ENCODE measurements around the gene GFRA1.

GFRA1 gene

DNA sequence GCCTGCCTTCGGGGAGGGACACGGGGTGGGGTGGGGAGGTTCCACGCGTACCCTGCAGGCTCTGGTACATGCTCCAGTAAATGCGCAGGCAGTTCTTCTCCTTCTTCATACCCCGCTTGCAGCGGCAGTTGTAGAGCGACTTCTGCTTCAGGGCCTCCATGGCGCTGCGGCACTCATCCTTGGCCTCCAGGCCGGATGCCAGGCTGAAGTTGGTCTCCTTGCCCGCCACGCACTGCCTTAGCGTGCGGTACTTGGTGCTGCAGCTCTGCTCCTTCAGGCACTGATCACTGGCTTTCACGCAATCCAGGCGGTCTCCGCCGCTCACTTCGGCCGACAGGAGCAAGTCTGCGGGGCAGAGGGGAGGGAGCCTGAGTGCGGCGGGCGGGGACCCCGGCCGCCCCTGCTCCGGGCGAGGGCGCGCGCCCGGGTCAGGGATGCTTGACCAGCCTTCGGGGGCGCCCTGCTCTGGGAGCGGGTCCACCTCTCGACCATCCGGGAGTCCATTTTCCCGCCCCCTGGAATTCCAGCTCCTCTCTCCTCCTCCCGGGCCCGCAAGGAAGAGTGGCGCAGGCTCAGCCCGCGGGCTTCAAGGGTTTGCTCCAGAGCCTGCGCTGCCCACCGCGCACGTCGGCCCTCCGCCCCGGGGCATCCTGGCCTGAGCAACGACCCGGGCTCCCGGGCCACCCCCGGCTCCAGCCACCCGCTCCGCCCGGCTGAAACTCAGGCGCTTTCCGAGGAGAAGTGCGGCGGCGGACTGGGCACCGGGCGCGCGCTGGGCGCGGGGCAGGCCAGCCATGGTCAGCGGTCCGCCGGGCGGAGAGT, 2.0 kb downstream of the GFRA1 start:
- no peak for DNase-seq (ENCODE audit: low read depth)

DNA sequence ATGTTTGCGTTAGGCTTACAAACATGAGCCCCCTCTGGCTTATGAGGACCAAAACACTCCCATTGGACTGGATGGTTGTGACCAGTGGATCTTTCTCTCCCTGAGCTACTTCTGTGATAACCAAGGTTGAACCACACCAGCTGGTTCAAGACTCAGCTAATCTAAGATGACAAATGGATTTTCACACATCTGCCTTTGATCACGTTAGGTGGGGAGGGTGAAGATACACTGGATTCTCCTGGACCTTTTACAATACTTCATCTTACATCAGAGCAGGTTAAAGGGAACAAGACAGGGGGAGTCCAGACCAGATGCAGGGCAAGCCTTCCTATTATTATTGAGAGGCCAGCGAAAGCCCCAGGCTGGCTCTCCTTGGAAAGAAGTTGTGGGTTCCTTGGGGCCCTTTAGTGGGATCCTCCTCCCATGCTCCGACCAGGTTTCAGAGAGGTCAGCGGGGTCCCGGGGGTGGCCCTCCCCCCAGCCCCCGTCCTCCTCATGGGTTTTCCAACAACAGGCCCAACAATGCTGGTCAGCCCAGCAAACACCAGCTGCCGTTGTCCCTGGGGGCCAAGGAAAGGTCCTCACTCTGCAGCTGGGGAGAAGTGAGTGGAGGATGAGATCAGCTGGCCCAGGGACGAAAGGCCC, 2.8 kb downstream of the GFRA1 start:
- no peak for DNase-seq (ENCODE audit: low read depth)

DNA sequence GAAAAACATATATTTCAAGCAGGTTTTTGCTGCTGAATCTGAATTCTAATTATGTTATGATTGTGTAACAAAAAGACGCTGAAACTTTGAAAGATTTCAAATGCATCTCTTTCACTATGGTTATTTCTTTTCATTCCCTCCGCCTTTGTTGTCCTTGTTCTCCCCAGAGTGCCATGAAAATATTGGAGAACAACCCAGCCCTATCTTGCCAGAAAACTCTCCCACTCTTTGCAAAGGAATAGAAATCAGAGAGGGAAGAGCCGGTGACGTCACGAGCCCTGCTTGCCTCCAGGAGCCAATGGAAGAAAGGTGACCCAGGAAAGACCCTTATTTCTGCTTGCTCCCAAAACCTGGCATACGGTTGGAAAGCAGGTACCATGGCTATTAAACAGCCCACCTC, 3.4 kb downstream of the GFRA1 start:
- no peak for DNase-seq (ENCODE audit: low read depth)

DNA sequence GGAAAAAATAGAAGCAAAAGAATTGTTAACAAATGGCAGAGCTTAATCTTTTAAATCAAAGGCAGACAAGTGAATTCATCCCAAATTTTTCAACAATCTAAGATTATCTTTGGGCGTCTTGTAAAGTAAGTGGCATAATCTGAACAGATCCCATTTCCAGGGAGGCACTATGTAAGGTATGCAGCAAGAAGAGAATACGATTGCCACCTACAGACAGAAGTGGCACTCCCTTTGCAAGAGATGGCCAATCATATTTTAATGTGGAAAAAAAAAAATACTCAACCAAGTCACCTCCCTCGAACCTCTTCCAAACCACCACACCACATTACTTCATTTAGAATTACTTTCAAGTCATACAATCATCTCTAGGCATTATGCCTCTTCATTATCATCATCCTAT, 4.0 kb downstream of the GFRA1 start:
- DNase-seq (ENCODE audit: low read depth): no peak

DNA sequence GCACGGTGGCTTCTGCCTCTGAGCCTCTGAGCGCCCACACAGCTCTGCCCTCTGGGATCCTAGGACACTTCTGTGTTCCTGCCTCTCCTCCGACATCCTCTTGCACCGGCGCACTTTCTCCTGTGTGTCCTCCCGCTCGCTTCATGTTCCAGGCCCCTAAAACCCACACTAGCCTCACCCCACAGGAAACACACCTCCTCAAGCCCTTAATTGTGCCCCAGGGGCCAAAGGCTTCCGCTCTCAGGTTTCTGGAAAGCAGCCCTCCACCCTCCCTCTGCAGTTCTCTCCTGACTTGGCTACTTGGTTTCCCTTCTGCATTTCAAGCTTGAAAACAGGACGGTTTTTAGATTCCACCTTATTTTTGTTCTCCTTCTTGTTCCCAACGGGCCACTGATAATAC, 7.3 kb downstream of the GFRA1 start:
- no peak for DNase-seq (ENCODE audit: low read depth)

DNA sequence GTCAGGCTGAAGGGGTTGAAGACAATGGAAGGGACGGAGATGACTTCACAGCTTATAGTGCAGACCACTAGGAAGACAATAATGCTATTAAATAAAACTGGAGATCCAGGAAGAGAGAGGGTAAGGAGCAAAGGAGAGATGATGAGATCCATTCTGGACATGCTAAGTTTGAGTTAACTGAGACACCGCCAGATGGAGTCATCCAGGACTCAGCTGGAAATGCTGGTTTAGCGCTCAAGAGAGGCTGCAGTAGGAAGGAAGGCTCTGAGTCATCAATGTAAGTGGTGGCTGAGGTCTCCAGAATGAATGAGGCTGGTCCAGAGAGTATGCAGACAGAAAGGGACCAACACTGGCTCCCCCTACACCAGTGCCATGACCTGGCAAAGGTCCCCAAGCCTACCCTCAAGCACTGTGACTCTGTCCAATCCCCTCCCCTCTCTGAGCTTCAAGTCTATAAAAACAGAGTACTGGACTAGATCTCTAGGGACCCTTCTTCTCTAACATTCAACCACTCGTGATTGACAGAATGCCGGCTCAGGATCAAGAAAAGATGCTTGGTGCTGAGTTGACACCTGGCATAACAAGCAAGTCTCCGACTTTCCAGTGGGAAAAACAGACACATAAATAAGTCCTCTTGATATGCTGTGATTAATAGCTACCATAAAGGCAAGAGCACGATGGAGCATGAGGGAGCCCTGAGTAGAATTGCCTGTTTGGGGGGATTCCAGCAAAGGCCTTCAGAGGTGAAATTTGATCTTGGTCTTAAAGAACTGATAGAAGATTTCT, 8.9 kb downstream of the GFRA1 start:
- no peak for DNase-seq (ENCODE audit: low read depth)

DNA sequence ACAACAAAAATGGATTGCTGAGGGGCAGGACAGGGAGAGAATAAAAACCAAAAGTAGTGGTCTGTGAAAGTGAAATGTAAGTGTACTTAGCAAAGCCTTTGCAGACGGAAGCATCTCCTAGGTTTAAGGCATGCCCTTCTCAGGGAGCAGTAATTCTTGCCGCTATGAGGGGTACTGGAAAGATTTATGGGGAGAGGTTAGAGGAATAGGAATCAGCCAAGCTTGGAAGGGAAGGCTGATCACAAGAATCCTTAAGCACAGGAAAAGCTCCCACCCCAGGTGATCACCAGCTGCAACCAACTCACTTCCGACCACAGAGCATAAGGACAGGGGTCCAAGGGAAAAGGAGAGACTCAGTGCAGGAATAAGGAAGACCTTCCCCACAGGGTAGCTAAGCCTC, 10.3 kb downstream of the GFRA1 start:
- no peak for DNase-seq (ENCODE audit: low read depth)

- no peak for DNase-seq (ENCODE audit: low read depth)
Observed at GRCh38 chr10:116260599-116260998, 12.4 kb downstream of the GFRA1 start.

DNA sequence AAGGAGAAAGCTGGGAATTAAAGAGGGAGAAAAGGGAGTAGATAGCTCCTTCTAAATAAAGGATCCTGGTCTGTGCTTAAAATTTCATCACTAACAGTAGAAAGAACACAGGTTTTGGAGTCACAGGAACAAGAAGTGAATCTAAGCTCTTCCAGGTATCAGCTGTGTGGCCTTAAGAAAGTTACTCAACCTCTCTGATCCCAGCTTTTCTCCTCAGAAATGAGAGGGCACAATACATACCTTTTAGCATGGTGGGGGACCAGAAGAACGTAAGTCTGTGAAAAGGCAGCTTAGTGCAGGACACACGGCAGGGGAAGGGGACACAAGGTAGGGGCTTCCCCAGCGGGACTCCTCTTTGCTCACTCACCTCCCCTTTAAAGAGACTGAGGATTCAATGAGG, 13.4 kb downstream of the GFRA1 start:
- DNase-seq (ENCODE audit: low read depth): no peak

- DNase-seq (ENCODE audit: low read depth): no peak
Observed at GRCh38 chr10:116257785-116258184, 15.2 kb downstream of the GFRA1 start.

DNA sequence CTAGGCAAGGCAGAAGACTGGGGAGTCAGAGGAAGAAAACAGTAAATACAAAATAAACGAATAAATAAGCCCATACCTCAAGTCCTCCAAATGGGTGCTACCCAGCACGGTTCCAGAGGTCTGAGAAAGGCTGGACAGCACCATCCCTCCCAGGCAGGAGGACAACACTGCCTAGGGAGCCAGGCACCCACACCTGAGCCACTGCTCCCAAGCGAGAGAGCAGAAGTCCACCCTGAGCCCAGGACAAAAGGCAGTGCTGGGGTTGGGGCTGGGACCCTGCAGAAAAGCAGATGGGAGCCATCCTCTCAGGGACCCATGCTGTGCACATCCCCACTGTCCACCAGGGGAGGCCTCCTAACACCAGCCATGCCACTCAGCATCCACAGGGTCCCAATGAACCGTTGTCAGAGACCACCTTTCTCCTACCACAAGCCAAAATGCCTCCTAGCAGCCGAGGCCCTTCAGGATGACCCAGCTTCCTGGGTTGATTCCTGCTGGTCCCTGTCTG, 16.2 kb downstream of the GFRA1 start:
- DNase-seq (ENCODE audit: low read depth): no peak

DNA sequence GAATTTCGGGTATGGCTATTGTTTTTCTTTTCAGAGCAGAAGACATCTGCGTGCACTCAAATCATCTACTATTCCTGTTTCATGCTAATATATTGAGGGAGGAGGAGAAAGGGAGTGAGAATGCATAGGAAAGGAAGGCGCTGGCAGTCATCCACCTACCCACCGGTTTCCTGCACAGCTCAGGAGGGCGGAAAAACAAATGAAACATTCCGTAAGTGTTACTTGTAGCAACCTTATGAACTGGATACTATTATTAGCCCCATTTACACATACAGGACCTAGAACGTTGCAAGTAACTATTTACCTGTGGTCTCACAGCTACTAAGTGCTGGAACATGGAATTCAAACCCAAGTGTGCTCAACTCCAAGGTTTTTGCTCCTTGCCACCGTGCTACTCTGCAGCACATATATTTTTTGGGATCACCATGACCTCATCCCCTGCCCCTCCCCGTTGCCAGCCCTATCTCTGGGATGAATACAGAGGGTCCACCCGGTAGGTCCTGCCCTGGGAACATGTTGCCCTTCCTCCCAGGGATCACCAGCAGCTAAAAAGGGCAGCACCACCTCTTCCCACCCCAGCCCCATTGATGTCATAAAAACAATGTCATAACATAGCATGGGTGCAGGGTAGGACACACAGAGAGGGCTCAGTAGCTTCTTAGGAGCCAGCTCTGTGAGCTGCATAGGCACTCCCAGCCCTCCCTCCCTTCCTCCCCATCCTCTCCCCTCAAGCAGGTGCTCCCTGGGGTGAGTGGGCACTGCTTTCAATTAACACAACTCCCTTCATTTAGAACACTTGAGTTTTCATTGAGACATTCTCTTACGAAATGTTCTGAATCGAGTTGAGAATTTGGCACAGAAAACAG, 16.9 kb downstream of the GFRA1 start:
- no peak for DNase-seq (ENCODE audit: low read depth)

DNA sequence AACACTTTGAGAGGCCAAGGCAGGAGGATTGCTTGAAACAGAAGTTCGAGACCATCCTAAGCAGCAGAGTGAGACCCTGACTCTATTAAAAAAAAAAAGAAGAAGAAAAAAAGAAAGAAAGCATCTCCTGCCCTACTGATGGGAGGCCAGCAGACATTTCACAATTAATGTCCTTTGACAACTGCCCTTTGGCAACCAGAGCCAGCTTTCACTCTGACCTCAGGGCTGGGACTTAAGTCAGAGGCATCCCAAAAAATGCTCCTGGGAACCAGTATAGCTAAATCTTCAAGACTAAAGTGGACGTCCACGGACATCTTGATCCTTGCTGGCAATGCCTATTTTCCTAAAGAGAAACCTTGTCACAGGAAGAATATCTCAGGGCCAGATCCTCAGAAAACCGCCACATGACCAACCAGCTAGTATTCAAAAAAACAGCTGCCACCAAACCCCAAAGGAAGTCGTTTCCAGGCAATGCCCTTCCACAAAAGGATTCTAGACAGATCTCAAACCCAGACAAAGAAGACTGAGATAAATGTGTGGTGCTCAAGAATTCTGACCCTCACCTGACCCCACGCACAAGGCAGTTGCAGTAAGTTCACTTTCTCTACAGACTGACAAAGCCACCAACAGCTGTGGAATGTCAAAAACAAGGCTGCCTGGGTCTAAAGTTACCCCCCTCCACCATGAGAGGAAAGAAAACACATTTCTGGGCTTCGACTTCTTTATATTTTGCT, 18.4 kb downstream of the GFRA1 start:
- no peak for DNase-seq (ENCODE audit: low read depth)

- DNase-seq (ENCODE audit: low read depth): no peak
Observed at GRCh38 chr10:116253716-116254115, 19.3 kb downstream of the GFRA1 start.

DNA sequence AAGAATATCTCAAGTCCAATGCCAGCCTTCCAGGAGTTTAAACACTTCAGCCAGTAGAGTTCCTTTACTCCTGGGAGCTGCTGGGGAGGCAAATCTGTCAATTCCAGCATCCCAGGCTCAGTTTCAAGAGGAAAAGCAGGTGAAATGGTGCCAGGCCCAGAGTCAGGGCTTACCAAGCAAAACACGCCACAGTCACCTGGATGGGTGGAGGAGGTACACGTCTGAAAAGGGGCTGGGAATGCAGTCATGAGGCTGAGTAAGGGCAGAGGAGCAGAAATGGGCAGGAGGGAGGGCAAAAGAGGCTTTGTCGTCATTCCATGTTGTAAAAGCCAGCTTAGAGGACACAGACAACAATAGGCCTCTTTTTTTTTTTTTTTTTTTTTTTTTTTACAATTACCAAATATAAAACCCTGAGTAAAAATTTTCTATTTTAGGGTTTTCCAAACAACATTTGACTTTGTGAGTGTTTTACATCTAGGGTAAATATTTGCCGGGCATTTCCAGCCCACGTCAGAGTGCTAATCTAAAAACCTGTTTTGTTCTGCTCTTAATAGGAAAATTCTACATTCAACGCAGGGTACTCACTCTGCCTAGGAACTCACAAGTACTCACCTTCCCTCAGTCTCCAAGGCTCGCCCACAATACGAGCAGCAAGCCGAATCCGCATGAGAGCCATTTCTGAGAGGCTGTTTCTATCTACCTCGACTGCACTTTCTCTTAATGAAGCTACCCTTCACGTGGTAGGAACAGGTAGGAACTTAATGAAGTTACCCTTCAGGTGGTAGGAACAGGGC, 21.2 kb downstream of the GFRA1 start:
- no peak for DNase-seq (ENCODE audit: low read depth)

- no peak for DNase-seq (ENCODE audit: low read depth)
Observed at GRCh38 chr10:116247691-116248090, 25.3 kb downstream of the GFRA1 start.

DNA sequence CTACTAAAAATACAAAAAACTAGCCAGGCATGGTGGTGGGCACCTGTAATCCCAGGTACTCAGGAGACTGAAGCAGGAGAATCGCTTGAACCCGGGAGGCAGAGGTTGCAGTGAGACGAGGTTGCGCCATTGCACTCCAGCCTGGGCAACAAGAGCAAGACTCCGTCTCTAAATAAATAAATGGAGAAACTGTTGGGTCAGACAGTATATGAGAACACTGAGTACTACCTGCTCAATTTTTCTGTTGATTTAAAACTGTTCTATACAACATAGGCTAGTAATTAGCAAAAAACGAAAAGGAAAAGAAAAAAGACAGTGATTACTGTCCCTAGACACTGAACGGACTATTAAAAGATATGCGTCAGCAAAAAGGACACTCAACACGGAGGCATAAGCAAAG, 26.7 kb downstream of the GFRA1 start:
- DNase-seq (ENCODE audit: low read depth): no peak

DNA sequence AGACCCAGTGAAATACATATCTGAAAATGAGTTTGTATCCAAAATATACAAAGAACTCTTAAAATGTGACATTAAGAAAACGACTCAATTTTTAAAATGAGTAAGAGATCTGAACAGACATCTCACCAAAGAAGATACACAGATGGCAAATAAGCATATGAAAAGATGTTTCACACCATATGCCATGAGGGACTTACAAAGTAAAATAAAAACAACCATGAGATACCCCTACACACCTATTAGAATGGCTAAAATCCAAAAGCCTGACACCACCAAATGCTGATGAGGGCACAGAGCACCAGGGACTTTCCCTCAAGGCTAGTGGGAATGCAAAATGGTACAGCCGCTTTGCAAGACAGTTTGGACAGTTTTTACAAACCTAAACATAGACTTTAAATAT, 27.9 kb downstream of the GFRA1 start:
- DNase-seq (ENCODE audit: low read depth): no peak

DNA sequence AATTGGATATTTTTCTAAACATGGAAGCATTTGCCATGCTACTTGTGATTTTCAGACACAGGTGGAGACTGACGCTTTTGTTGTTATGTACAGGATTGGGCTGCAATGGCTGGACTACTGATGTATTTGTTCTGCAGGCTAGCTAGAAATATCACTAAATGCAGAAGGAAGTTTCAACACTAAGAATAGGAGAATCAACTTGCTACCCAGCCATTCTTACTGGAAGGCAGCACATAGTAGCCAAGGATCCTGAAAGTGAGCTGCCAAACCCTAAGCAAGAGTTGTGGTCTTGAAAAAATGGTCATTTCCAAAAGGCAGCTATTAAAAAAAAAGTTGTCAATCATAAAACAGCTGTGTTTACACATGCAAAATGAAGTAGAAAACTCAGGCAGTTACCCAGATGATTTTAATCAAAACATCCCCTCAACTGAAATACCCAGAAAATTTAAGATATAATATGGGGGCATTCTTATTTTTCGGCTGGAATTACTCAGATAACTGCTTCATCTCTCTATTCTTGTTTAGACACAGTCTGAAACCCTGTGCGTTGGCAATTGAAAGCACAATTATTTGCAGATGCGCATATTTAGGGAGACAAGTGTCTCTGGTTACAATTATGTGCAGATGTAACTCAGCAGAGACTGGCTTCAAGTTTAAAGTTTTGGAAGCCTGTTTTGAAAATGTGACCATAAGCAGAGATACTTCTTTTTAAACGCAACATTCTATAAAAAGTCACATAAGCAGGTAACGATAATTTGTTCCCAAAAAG, 31.2 kb downstream of the GFRA1 start:
- DNase-seq (ENCODE audit: low read depth): peak; percentile 37

DNA sequence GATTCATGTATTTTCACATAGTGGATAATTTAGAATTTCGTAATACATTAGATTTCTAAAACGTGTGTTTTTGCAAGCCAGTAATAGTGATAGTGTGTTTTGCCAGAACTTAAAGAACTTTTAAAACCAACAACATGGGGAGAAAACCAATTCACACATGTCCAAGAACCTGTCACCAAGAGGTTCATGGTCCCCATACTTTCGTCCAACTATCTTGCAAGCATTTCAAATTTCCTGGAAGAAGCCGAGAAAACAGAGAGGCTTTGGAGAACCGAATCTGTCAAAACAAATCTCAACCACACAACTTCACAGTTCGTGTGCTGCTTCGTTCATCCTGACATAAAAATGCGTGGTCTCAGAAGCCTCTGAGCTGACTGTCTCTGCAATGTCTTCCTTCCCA, 31.9 kb downstream of the GFRA1 start:
- DNase-seq (ENCODE audit: low read depth): no peak

Data from GM04504 (cell line).